Stimulated activated naive CD8-positive, alpha-beta T cell treated with anti-CD3 and anti-CD28 coated beads, Interleukin-15, amount 100 ng/mL, for 72 hours (primary cell): Measurements from ENCODE around the gene RRP8.
A peak's percentile ranks its signal among the peaks of the same experiment; 100 is the strongest.

Experiments
- ATAC-seq: fragments of 150-1000 bp; cut with Tn5 transposase; 2 replicates; pipeline ENCODE4 v1.10.0; 2021; ENCODE audit warnings: mild to moderate bottlenecking, moderate library complexity
- DNase-seq, 2 donors: peaks; one replicate each; pipeline ENCODE4 v3.0.0; 2021 to 2022
- H3K27ac Mint-ChIP-seq, 2 donors: one replicate each; pipeline ENCODE4 v1.8.0; 2022; ENCODE audit warnings: mild to moderate bottlenecking in 2 of 2, mixed read lengths in 2 of 2, moderate library complexity in 2 of 2
- H3K27me3 Mint-ChIP-seq: one replicate; pipeline ENCODE4 v1.8.0; 2022; ENCODE audit warnings: mixed read lengths
- H3K4me1 Mint-ChIP-seq: one replicate; pipeline ENCODE4 v1.8.0; 2022; ENCODE audit warnings: mild to moderate bottlenecking, mixed read lengths
- H3K4me3 Mint-ChIP-seq, 2 donors: one replicate each; pipeline ENCODE4 v1.8.0; 2022; ENCODE audit warnings: mild to moderate bottlenecking in 2 of 2, mixed read lengths in 2 of 2, moderate library complexity in 1 of 2
- H3K9me3 Mint-ChIP-seq, 2 donors: one replicate each; pipeline ENCODE4 v1.8.0; 2022; ENCODE audit warnings: mixed read lengths in 2 of 2

The RRP8 gene

GRCh38 chr11:6599881-6600390 lies 3.5 kb downstream of the RRP8 start:
- Mint-ChIP-seq H3K27me3 (no peaks in the 10 kb centered on the region), H3K27ac (peak overlapping the region in 1 of 2 donors; percentile 17)

DNA sequence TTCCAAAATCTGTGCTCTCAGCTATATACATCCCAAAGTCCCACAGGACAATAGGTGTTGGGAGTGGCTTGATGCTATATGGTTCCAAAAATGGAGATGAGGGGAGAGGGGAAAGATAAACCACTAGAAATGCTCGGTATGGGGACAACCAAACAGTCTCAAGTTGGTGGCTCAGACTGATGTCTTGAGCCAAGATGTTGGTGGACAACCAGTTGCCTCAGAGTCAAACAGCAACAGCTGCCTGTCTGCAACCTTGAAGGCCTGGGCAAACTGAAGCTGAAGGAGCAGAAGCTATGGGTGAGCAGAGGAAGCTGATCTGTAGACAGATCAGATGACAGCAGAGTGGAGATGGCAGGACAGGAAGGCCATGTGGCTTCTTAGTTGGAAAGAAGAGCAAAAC lies 4.0 kb downstream of the RRP8 start:
- Mint-ChIP-seq H3K9me3 (no peaks in the 10 kb centered on the region), H3K4me1 (peaks cover 21% of the 10 kb centered on the region), H3K27ac (peak overlapping the region in 1 of 2 donors; percentile 17), H3K4me3 (no peak overlapping the region), H3K27me3 (no peaks in the 10 kb centered on the region)
- no peak for ATAC-seq
- DNase-seq, result no peak

More at GRCh38 chr11:6599881-6600390, 3.5 kb downstream of the RRP8 start:
- H3K4me3 Mint-ChIP-seq, result no peak overlapping the region
- DNase-seq (no peak), ATAC-seq (no peak)
- peaks cover 18% of the 10 kb centered on the region for H3K4me1 Mint-ChIP-seq
- no peaks in the 10 kb centered on the region for H3K9me3 Mint-ChIP-seq

GRCh38 chr11:6598555-6598954 lies 4.9 kb downstream of the RRP8 start:
- peaks cover 30% of the 10 kb centered on the region for H3K4me1 Mint-ChIP-seq
- H3K4me3 Mint-ChIP-seq, result no peak overlapping the region
- H3K27me3 Mint-ChIP-seq, result no peaks in the 10 kb centered on the region
- no peaks in the 10 kb centered on the region for H3K9me3 Mint-ChIP-seq
- no peak overlapping the region for H3K27ac Mint-ChIP-seq
- DNase-seq (no peak), ATAC-seq (no peak)

GRCh38 chr11:6596239-6596877 lies 7.1 kb downstream of the RRP8 start:
- H3K4me1 Mint-ChIP-seq, result peaks cover 33% of the 10 kb centered on the region
- ATAC-seq (no peak), DNase-seq (no peak)
- H3K27me3 Mint-ChIP-seq, result no peaks in the 10 kb centered on the region
- H3K9me3 Mint-ChIP-seq, result no peaks in the 10 kb centered on the region
- no peak overlapping the region for H3K4me3 Mint-ChIP-seq
- peak overlapping the region; percentile 40 to 62 for H3K27ac Mint-ChIP-seq

- Mint-ChIP-seq H3K27me3 (no peaks in the 10 kb centered on the region), H3K9me3 (no peaks in the 10 kb centered on the region), H3K4me3 (no peak overlapping the region), H3K4me1 (peaks cover 28% of the 10 kb centered on the region), H3K27ac (peak overlapping the region; percentile 4 to 24)
- DNase-seq (no peak), ATAC-seq (no peak)
Measured at GRCh38 chr11:6594142-6594768, 9.2 kb downstream of the RRP8 start.

- H3K27me3 Mint-ChIP-seq, result no peaks in the 10 kb centered on the region
- DNase-seq, result no peak
- no peaks in the 10 kb centered on the region for H3K4me1 Mint-ChIP-seq
- no peak for ATAC-seq
- H3K4me3 Mint-ChIP-seq, result no peak overlapping the region
- H3K27ac Mint-ChIP-seq, result no peak overlapping the region
- peaks cover 19% of the 10 kb centered on the region in 2 donors for H3K9me3 Mint-ChIP-seq
Measured at GRCh38 chr11:6588018-6588417, 15.4 kb downstream of the RRP8 start.

GRCh38 chr11:6587360-6587953 lies 16.0 kb downstream of the RRP8 start:
- no peak for DNase-seq
- Mint-ChIP-seq H3K9me3 (peaks cover 23% of the 10 kb centered on the region in 2 donors), H3K4me1 (no peaks in the 10 kb centered on the region), H3K4me3 (no peak overlapping the region), H3K27me3 (no peaks in the 10 kb centered on the region), H3K27ac (no peak overlapping the region)
- no peak for ATAC-seq

GRCh38 chr11:6586434-6587359 lies 16.7 kb downstream of the RRP8 start:
- no peaks in the 10 kb centered on the region for H3K27me3 Mint-ChIP-seq
- no peak overlapping the region for H3K27ac Mint-ChIP-seq
- no peak overlapping the region for H3K4me3 Mint-ChIP-seq
- peaks cover 23% of the 10 kb centered on the region in 2 donors for H3K9me3 Mint-ChIP-seq
- ATAC-seq, result peak; percentile 20
- no peaks in the 10 kb centered on the region for H3K4me1 Mint-ChIP-seq
- DNase-seq, result no peak

GRCh38 chr11:6584528-6584927 lies 18.9 kb downstream of the RRP8 start:
- ATAC-seq (no peak), DNase-seq (no peak)
- Mint-ChIP-seq H3K27ac (no peak overlapping the region), H3K9me3 (peaks cover 23% of the 10 kb centered on the region in 2 donors), H3K4me1 (no peaks in the 10 kb centered on the region), H3K4me3 (no peak overlapping the region), H3K27me3 (no peaks in the 10 kb centered on the region)

DNA sequence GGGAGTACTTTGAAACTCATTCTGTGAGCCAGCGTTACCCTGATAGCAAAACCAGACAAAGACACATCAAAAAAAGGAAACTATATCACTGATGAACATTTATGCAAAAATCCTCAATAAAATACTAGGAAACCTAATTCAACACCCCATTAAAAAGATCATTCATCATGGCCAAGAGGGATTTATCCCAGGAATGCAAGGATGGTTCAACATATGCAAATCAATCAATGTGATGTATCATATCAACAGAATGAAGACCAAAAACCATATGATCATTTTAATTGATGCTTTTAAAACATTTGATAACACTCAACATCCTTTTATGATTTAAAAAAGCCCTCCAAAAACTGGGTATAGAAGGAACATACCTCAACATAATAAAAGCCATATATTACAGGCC lies 19.8 kb downstream of the RRP8 start:
- DNase-seq (no peak), ATAC-seq (no peak)
- Mint-ChIP-seq H3K4me1 (no peaks in the 10 kb centered on the region), H3K27ac (no peak overlapping the region), H3K4me3 (no peak overlapping the region), H3K27me3 (no peaks in the 10 kb centered on the region), H3K9me3 (peaks cover 23% of the 10 kb centered on the region in 2 donors)

DNA sequence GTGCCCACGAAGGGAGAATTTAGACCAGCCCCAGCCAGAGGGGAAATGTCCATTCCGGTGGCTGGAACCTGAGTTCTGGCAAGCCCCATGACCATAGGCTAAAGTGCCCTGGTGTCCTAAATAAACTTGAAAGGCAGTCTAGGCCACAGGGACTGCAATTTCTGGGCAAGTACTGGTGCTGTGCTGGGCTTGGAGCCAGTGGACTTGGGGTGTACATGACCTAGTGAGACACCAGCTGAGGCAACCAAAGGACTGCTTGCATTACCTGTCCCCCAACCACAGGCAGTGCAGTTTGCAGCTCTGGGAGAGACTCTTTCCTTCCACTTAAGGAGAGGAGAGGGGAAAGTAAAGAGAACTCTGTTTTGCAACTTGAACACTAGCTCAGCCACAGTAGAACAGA lies 23.7 kb downstream of the RRP8 start:
- Mint-ChIP-seq H3K27me3 (no peaks in the 10 kb centered on the region), H3K9me3 (peaks cover 20% of the 10 kb centered on the region in 2 donors), H3K4me3 (no peak overlapping the region), H3K4me1 (no peaks in the 10 kb centered on the region), H3K27ac (no peak overlapping the region)
- no peak for DNase-seq
- ATAC-seq, result no peak

- no peaks in the 10 kb centered on the region for H3K27me3 Mint-ChIP-seq
- H3K4me3 Mint-ChIP-seq, result no peak overlapping the region
- H3K9me3 Mint-ChIP-seq, result peaks cover 5% of the 10 kb centered on the region in 2 donors
- ATAC-seq, result no peak
- no peaks in the 10 kb centered on the region for H3K4me1 Mint-ChIP-seq
- no peak overlapping the region for H3K27ac Mint-ChIP-seq
- no peak for DNase-seq
Measured at GRCh38 chr11:6578134-6578533, 25.3 kb downstream of the RRP8 start.

DNA sequence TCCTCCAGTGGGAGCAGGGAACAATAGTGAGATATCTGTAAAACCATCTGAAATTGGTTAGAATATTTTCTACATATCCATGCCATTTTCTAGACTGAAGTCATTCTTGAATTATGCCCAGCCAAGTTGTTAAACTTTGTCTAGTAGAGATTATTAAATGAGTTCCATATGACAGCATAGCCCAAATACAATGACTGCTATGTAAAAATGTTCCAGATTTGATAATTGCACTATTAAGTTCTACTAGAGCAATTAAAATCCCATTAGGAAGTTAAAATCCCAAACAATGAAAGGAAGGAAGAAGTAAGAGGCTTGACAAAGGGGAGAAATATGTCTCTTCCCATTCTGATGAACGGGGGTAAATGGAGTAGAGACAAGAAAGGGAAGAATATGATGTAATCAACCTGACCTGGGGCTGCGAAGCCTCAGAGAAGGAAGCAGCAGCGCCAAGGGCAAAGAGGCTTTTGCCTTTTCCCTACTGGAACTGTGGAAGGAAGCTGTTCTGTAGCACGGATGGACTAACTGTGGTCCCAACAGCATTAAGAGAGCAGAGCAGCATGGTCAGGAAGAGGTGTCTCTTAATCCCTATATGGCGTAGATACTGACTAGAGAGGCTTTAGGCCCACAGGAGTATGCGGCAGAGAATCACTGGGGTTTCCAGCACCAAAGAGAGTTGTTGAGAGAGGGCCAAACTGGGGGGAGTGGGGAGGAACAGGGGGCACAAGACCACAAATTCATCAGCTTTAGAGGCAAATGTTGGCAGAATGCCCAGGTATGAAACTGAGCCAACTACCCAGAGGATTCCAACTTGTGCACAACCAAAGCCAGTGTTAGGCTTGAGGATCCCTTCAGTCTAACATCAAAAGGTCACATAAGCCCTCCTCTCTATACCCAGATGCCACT lies 26.7 kb downstream of the RRP8 start:
- ATAC-seq (no peak), DNase-seq (no peak)
- H3K9me3 Mint-ChIP-seq, result no peaks in the 10 kb centered on the region
- H3K4me1 Mint-ChIP-seq, result no peaks in the 10 kb centered on the region
- H3K27ac Mint-ChIP-seq, result no peak overlapping the region
- no peak overlapping the region for H3K4me3 Mint-ChIP-seq
- no peaks in the 10 kb centered on the region for H3K27me3 Mint-ChIP-seq

GRCh38 chr11:6574816-6575715 lies 28.4 kb downstream of the RRP8 start:
- ATAC-seq, result no peak
- no peaks in the 10 kb centered on the region for H3K4me1 Mint-ChIP-seq
- no peak overlapping the region for H3K27ac Mint-ChIP-seq
- H3K9me3 Mint-ChIP-seq, result no peaks in the 10 kb centered on the region
- H3K4me3 Mint-ChIP-seq, result no peak overlapping the region
- H3K27me3 Mint-ChIP-seq, result no peaks in the 10 kb centered on the region
- no peak for DNase-seq
